DMS114 treated with DMSO at 0.1 percent for 48 hours (cell line): ENCODE measurements around the gene MYMX.
"Not testable (repeated sequence)": the region's sequence is repeated elsewhere in the genome, so short reads cannot be mapped to it uniquely, and the experiment has no call there.

Experiments used
- DNase-seq: peaks from one replicate; lab custom pipeline; 2025; ENCODE audit not compliant: unreplicated experiment; lab: John Stamatoyannopoulos, UW

The MYMX gene

GRCh38 chr6:44216677-44217331 is at the start of gene MYMX:
TSS of gene MYMX (plus strand) at chr6:44216926. CDS start at chr6:44217472, 546 bp downstream.
- no peak for DNase-seq

GRCh38 chr6:44167567-44167966 is 49.2 kb upstream of the MYMX start:
- DNase-seq = no peak

GRCh38 chr6:44169154-44169553 is 47.6 kb upstream of the MYMX start:
- DNase-seq = no peak

GRCh38 chr6:44169886-44170570 is 46.7 kb upstream of the MYMX start:
- DNase-seq = no peak

- DNase-seq = no peak
Measured at GRCh38 chr6:44171899-44172546, 44.7 kb upstream of the MYMX start.

GRCh38 chr6:44172731-44173500 is 43.8 kb upstream of the MYMX start:
- peak; percentile 77 for DNase-seq

GRCh38 chr6:44176130-44176761 is 40.5 kb upstream of the MYMX start:
- DNase-seq = no peak

GRCh38 chr6:44176762-44177509 is 39.8 kb upstream of the MYMX start:
- DNase-seq = no peak

- no peak for DNase-seq
Measured at GRCh38 chr6:44177691-44178423, 38.9 kb upstream of the MYMX start.

GRCh38 chr6:44178424-44179071 is 38.2 kb upstream of the MYMX start:
- no peak for DNase-seq

GRCh38 chr6:44179072-44179536 is 37.6 kb upstream of the MYMX start:
- no peak for DNase-seq

GRCh38 chr6:44179648-44180047 is 37.1 kb upstream of the MYMX start:
- DNase-seq = no peak

- DNase-seq = no peak
Measured at GRCh38 chr6:44180406-44180805, 36.3 kb upstream of the MYMX start.

- DNase-seq = no peak
Measured at GRCh38 chr6:44180886-44181285, 35.8 kb upstream of the MYMX start.

- DNase-seq = not testable (repeated sequence)
Measured at GRCh38 chr6:44181784-44182183, 34.9 kb upstream of the MYMX start.

- no peak for DNase-seq
Measured at GRCh38 chr6:44182911-44183390, 33.8 kb upstream of the MYMX start.

- no peak for DNase-seq
Measured at GRCh38 chr6:44183783-44184182, 32.9 kb upstream of the MYMX start.

GRCh38 chr6:44185356-44185755 is 31.4 kb upstream of the MYMX start:
- DNase-seq = not testable (repeated sequence)
